ENCODE data around the gene DNAJB5. TPM values are rescaled to one million over a fixed set of nuclear protein-coding genes. Genes with fewer than 3 reads are reported as not detected.
A peak's percentile ranks its signal among the peaks of the same experiment; 100 is the strongest.

DNAJB5 gene
- polyA plus RNA-seq, 4 donors: 10.3 to 11.4 (median 10.9) TPM

DNA sequence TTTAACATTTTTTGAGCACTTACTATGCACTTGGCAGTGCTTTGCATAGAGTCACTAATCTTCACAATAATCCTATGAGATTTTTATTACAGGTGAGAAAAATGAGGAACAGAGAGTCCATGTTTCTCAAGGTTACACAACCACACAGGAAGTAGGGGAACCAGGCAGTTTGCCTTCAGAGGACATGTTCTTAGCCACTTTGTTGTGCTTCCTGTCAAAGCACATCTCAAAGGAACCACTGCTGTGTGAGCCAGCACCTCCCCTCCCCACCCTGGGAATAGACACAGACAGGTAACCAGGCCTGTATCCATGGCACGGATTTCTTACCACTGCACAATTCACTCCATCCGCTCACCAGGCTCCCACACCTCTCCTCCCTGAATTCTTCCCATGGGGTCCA, 6.3 kb upstream of the DNAJB5 start:
- no peak for DNase-seq (ENCODE audit: low read depth in 4 of 4, low spot score in 3 of 4)

GRCh38 chr9:34984049-34984448, 5.5 kb upstream of the DNAJB5 start:
- DNase-seq (ENCODE audit: low read depth in 4 of 4, low spot score in 3 of 4): peak in 2 of 4 donors; percentile 47 to 50

DNA sequence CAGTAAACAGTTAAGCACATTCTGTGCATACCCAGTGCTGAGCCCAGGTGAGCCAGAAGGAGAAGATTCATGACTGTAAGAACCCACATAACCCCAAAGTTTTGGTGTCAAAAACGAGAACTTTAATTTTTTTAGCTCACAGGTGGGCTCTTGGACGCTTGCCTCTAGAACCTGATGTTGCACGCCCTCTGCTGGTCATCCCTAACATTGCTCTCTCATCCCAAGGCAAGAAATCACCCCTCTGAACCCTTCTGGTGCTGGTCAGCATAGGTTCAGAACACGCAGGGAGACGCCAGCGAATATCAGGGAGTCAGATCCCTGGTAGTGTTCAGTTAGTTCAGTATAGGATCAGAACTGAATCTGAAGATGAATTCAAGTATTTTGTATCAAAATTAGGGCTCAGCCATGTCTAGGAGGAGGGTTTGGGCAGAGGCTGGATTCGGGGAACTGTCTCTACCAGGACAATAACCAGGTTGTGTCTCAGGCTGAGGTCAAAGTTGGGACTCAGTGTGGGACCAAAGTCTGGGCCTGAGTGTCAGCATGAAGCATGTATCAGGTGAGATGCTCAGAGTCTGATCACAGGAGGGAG, 4.1 kb upstream of the DNAJB5 start:
- DNase-seq (ENCODE audit: low read depth in 4 of 4, low spot score in 3 of 4): peak in 1 of 4 donors; percentile 57

GRCh38 chr9:34986540-34987047, 3.0 kb upstream of the DNAJB5 start:
- no peak for DNase-seq (ENCODE audit: low read depth in 4 of 4, low spot score in 3 of 4)

- no peak for DNase-seq (ENCODE audit: low read depth in 4 of 4, low spot score in 3 of 4)
Measured at GRCh38 chr9:34987160-34987901, 2.2 kb upstream of the DNAJB5 start.

DNA sequence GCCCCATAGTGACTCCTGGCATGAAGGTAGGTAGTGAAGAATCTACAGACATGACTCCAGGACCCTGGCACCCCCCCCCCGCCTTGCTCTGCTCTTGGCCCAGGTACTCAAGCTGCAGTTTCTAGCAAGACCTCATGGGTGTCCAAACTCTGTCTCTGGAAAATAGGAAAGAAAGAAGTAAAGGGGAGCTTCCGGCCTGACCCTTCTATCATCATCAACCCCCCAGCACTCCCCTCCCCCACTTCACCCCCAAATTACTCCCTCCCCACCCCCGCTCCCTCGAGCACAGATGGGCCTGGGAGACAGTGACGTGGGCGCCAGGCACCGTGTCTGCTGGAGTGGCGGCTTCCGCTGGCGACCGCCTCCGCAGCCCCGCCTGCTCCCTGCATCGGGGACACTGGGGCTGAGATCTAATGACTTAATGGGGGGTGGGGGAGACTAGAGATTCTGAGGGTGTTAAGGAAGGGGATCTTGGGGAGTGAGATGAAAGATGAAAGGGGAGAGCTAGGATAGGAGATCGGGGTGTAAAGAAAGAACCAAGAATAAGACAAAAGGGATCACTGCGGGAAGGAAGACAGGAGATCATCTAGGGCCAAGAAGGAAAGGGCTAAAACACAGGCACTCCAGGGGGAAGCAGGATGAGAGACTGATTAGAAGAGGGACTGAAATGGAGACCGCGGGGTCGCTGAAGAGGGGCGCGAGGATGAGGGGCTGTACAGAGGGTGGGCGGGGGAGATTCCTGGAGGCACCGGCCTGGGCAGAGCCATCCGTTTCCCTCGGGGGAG, 1.1 kb upstream of the DNAJB5 start:
- DNase-seq (ENCODE audit: low read depth in 4 of 4, low spot score in 3 of 4): no peak

GRCh38 chr9:34989946-34990635, 546 bp downstream of the DNAJB5 start:
- peak in 1 of 4 donors; percentile 63 for DNase-seq (ENCODE audit: low read depth in 4 of 4, low spot score in 3 of 4)

GRCh38 chr9:34990908-34991606, 1.5 kb downstream of the DNAJB5 start:
- no peak for DNase-seq (ENCODE audit: low read depth in 4 of 4, low spot score in 3 of 4)

DNA sequence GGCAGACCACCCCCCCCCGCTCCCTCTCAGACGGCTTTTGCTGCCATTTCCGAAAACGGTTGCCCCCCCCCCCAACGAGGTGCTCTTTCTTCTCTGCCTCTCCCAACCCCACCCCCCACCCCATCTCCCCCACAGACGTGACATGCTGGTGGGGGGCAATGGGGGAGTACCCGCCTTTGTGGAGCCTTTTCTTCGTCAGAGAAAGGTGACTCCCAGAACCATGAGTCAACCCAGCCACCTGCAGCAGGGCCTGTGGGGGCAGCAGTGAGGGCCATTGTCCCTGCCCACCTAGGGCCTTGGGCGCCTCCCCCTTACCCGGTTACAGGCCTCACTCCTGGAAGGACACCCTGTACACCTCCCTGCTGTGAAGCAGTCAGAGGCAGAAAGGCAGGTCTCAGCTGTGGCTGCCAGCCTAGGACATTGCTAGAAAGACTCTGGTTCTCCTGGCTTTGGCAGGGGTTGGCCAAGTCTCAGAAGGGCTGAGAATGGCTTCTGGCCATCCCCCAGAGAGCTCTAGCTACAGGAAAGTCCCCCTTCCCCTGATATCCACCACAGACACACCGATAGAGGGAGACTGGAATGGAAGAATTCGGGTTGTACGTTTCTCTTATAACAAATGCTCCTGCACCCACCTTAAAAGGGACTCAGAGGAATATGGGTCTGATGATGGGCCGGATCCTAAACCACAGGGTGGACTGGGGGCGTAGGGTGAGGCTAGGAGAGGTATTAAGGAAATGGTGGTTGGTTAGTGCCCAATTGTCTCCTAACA, 2.2 kb downstream of the DNAJB5 start:
- no peak for DNase-seq (ENCODE audit: low read depth in 4 of 4, low spot score in 3 of 4)

- no peak for DNase-seq (ENCODE audit: low read depth in 4 of 4, low spot score in 3 of 4)
Measured at GRCh38 chr9:34992376-34992951, 2.9 kb downstream of the DNAJB5 start.

DNA sequence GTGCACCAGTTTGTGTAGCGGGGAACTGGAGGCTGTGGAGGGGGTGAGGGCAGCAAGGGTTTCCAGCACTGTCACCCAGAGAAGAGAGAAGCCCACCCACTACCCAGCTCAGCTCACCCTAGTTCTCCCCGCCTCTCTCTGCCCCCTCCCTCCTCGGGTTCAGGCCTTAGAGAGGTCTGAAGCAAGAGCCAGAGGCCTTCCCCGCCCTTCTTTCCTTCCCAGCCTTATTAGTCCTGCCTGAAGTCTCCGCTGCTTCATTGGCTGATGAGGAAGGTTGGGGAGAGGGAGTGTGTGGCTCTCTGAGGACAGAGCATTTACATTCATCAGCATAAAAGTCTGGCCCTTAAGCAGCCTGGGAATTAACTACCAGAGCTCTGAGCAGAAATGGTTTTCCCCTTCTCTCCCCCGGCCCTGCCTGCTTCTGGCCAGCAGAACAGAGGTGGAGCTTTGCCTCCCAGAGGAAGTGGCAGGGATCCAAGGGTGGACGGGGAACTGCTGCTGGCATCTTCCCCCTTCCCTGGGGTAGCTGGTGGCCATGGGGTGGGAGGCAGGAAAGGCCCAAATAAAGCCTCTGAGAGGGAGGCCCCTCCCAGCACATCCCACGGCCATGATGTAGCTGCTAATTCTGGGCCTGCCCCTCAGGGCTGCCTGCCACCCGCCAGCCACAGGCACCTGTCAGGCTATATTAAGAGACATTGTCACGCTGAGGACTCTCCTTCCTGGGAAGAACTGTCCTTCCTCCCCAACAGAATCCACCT, 4.1 kb downstream of the DNAJB5 start:
- no peak for DNase-seq (ENCODE audit: low read depth in 4 of 4, low spot score in 3 of 4)

DNA sequence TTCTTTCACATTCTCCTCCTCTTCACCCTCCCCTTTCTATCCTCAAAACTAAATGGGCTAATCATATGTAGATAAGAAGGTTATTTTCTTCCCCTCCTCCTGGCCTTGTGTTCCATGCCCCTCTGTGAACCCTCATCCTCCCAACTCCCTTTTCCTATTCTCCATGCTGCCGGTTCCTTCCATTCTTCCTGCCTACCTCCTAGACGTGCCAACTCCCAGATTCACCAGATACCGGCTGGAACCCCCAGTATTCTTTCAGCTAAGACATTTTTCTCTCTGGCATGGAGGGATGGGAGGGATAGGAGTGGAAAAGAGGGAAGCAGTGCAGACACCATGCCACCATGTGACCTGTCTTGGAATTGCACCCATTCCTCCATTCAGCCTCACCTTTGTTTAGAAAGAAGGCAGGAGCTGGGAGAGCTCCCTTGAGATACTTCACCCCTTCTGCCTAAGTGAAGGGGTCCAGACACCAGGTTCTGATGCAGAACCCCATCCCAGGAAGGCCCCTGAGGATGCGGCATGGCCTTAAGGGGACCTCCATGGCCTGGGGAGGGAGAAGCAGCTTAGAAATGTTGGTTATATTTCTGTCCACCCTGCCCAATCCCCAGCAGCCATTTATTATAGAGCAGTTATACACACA, 4.8 kb downstream of the DNAJB5 start:
- DNase-seq (ENCODE audit: low read depth in 4 of 4, low spot score in 3 of 4): no peak

DNA sequence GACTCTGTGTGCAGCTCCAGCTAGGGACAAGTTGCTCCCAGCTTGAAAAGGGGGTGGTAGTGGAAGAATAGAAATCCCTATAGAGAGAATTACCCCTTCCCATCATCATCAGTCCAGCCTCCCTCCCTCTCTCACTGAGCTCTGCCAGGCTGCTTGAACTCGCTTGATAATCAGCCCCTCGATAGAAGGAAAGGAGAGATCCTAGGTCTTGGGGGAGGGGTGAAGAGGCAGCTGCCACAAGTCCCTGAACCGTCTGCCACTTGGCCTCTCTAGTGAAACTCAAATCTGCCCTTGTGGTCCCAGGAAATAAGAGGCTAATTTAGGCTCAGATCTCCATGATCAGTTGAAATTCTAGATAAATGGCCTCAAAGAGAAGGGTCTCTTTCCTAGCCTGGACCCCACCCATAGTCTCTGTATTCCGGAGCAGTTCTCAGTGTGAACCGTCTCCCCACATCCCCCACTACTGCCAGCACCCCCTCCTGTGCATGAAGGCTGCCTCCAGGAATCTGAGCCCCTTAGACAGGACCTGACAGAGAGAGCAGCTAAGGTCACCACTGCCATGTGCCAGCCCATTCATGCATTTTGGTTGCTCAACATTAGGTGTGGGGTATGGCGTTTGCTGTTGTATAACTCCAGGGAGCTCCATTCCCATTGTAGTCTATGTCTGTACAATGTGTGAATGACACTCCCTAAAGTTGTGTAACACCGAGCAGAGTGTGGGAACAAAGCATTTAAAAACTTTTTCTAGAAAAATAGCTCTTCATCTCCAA, 5.5 kb downstream of the DNAJB5 start:
- DNase-seq (ENCODE audit: low read depth in 4 of 4, low spot score in 3 of 4): no peak

DNA sequence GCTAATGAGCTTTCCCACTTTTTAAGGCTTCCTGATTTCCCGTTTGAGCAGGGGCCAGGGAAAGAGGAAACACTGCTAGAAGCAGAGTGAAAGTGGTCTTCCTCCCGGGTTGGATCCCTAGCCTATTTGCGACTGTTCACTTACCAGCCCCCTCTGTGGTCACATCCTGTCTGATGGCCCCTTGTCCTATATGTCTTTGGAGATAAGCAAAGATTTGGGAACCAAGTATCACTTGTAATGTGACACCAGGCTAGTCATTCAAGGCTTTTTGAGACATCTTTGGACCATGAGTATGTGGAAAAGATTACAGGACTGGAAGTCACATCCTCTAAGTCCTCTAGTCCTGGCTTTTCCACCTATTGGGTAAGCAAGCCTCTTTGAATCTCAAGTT, 6.1 kb downstream of the DNAJB5 start:
- no peak for DNase-seq (ENCODE audit: low read depth in 4 of 4, low spot score in 3 of 4)

DNA sequence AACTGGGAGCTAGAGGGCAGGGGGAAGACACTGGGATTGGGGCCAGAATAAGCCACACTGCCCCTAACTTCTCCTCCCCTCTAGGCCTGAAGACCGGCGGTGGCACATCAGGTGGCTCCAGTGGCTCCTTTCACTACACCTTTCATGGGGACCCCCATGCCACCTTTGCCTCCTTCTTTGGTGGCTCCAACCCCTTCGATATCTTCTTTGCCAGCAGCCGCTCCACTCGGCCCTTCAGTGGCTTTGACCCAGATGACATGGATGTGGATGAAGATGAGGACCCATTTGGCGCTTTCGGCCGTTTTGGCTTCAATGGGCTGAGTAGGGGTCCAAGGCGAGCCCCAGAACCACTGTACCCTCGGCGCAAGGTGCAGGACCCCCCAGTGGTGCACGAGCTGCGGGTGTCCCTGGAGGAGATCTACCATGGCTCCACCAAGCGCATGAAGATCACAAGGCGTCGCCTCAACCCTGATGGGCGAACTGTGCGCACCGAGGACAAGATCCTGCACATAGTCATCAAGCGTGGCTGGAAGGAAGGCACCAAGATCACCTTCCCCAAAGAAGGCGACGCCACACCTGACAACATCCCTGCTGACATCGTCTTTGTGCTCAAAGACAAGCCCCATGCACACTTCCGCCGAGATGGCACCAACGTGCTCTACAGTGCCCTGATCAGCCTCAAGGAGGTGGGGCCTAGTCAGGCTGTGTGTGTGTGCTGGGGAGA, 6.8 kb downstream of the DNAJB5 start:
- no peak for DNase-seq (ENCODE audit: low read depth in 4 of 4, low spot score in 3 of 4)

- DNase-seq (ENCODE audit: low read depth in 4 of 4, low spot score in 3 of 4): no peak
Measured at GRCh38 chr9:34996905-34997279, 7.3 kb downstream of the DNAJB5 start.

DNA sequence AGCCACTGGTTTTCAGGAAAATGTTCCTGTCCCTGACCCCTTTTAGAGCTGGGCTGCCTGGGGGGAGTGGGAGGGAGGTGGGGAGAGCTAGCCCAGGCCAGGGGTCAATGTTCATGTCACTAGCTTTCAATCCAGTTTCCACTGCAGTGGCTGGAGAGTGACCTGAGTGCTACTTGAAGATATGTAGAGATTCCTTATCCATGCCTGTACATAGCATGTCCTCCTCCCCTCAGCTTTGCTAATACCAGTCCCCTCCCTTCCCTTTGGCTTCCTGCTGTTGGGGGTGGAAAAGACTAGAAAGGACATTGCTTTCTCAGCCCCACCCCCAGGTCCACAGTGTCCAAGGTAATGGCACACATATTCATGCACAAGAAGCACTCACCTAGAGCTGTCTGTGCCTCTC, 7.8 kb downstream of the DNAJB5 start:
- no peak for DNase-seq (ENCODE audit: low read depth in 4 of 4, low spot score in 3 of 4)
